ENCODE results near the gene PHYH. TPM values are rescaled to one million over a fixed set of nuclear protein-coding genes. Genes with fewer than 3 reads are reported as not detected.

Gene PHYH
- total and polyA plus RNA-seq, 4 donors, result 45.4 to 139 (median 86.8) TPM

- Histone ChIP-seq H3K9me3 (ENCODE audit: control insufficient read depth in 4 of 4, low read length in 3 of 4) (no peaks in the 10 kb centered on the region), H3K9ac (ENCODE audit: low read depth in 1 of 2, low read length in 2 of 2) (peak overlapping the region; percentile 64 to 91), H3K4me1 (ENCODE audit: control insufficient read depth in 4 of 4, insufficient read depth in 4 of 4, low read length in 3 of 4) (peaks cover 6 to 25% (median 11%) of the 10 kb centered on the region in 4 donors), H3K27me3 (ENCODE audit: control insufficient read depth in 4 of 4, insufficient read depth in 4 of 4, low read length in 3 of 4) (no peaks in the 10 kb centered on the region), H3K36me3 (ENCODE audit: control insufficient read depth in 4 of 4, insufficient read depth in 3 of 4, low read depth in 1 of 4, low read length in 3 of 4) (peaks cover 3 to 15% (median 5%) of the 10 kb centered on the region in 4 donors), H3K4me3 (ENCODE audit: low read depth in 1 of 3, low read length in 3 of 3) (peak overlapping the region; percentile 55 to 91 (median 83)), H3K27ac (ENCODE audit: low read depth in 1 of 2, low read length in 2 of 2) (peak overlapping the region; percentile 96 to 98)
- 22% methylated on average over 20 of the region's 20 CpGs for WGBS
- TF ChIP-seq FOXA1 (IDR thresholded peaks at IDR 0.05) (no peak), EGR1 (IDR thresholded peaks at IDR 0.05; ENCODE audit: low read depth in 2 of 2) (no peak), HNF4G (IDR thresholded peaks at IDR 0.05) (no peak), CTCF (IDR thresholded peaks at IDR 0.05; ENCODE audit: low read depth, low read length, missing input control) (no peak), TAF1 (conservative IDR thresholded peaks at IDR 0.05) (peak; percentile 93), NR2F2 (IDR thresholded peaks at IDR 0.05) (no peak), SP1 (IDR thresholded peaks at IDR 0.05) (no peak), RAD21 (IDR thresholded peaks at IDR 0.05) (no peak)
- TF ChIP-seq, protein P1, sequence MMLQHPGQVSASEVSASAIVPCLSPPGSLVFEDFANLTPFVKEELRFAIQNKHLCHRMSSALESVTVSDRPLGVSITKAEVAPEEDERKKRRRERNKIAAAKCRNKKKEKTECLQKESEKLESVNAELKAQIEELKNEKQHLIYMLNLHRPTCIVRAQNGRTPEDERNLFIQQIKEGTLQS (IDR thresholded peaks at IDR 0.05), result no peak
- no peak for DNase-seq (ENCODE audit: low spot score)
Observed at GRCh38 chr10:13298748-13299436, 972 bp downstream of the PHYH start.

GRCh38 chr10:13296476-13296875 is 3.4 kb downstream of the PHYH start:
- no peak for DNase-seq (ENCODE audit: low spot score)
- no peaks in the 10 kb centered on the region for H3K9me3 ChIP-seq (ENCODE audit: control insufficient read depth in 4 of 4, low read length in 3 of 4)
- WGBS, result 93% methylated on average over 10 of the region's 10 CpGs
- no peak overlapping the region for H3K27ac ChIP-seq (ENCODE audit: low read depth in 1 of 2, low read length in 2 of 2)
- TF ChIP-seq CTCF (IDR thresholded peaks at IDR 0.05; ENCODE audit: low read depth, low read length, missing input control) (no peak), RAD21 (IDR thresholded peaks at IDR 0.05) (no peak)
- TF ChIP-seq, protein P2, sequence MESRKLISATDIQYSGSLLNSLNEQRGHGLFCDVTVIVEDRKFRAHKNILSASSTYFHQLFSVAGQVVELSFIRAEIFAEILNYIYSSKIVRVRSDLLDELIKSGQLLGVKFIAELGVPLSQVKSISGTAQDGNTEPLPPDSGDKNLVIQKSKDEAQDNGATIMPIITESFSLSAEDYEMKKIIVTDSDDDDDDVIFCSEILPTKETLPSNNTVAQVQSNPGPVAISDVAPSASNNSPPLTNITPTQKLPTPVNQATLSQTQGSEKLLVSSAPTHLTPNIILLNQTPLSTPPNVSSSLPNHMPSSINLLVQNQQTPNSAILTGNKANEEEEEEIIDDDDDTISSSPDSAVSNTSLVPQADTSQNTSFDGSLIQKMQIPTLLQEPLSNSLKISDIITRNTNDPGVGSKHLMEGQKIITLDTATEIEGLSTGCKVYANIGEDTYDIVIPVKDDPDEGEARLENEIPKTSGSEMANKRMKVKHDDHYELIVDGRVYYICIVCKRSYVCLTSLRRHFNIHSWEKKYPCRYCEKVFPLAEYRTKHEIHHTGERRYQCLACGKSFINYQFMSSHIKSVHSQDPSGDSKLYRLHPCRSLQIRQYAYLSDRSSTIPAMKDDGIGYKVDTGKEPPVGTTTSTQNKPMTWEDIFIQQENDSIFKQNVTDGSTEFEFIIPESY (IDR thresholded peaks at IDR 0.05), result no peak
- TF ChIP-seq, protein P1 (IDR thresholded peaks at IDR 0.05), result no peak
- TF ChIP-seq, protein P3, sequence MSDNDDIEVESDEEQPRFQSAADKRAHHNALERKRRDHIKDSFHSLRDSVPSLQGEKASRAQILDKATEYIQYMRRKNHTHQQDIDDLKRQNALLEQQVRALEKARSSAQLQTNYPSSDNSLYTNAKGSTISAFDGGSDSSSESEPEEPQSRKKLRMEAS (IDR thresholded peaks at IDR 0.05), result no peak
- H3K4me1 ChIP-seq (ENCODE audit: control insufficient read depth in 4 of 4, insufficient read depth in 4 of 4, low read length in 3 of 4), result peaks cover 10 to 30% (median 24%) of the 10 kb centered on the region in 4 donors
- H3K36me3 ChIP-seq (ENCODE audit: control insufficient read depth in 4 of 4, insufficient read depth in 3 of 4, low read depth in 1 of 4, low read length in 3 of 4), result peaks cover 3 to 15% (median 5%) of the 10 kb centered on the region in 4 donors
- no peak overlapping the region for H3K4me3 ChIP-seq (ENCODE audit: low read depth in 1 of 3, low read length in 3 of 3)
- no peaks in the 10 kb centered on the region for H3K27me3 ChIP-seq (ENCODE audit: control insufficient read depth in 4 of 4, insufficient read depth in 4 of 4, low read length in 3 of 4)
- H3K9ac ChIP-seq (ENCODE audit: low read depth in 1 of 2, low read length in 2 of 2), result no peak overlapping the region

Measured in liver (tissue), 9 donors.